ENCODE data around the gene RHBDD1. TPM values are rescaled to one million over a fixed set of nuclear protein-coding genes. Genes with fewer than 3 reads are reported as not detected.

Gene RHBDD1
- total and polyA plus RNA-seq, 2 donors (not counting 3 experiments of a cell fraction or from before 2014, with no cell fraction given): 6.8 to 19.4 TPM

DNA sequence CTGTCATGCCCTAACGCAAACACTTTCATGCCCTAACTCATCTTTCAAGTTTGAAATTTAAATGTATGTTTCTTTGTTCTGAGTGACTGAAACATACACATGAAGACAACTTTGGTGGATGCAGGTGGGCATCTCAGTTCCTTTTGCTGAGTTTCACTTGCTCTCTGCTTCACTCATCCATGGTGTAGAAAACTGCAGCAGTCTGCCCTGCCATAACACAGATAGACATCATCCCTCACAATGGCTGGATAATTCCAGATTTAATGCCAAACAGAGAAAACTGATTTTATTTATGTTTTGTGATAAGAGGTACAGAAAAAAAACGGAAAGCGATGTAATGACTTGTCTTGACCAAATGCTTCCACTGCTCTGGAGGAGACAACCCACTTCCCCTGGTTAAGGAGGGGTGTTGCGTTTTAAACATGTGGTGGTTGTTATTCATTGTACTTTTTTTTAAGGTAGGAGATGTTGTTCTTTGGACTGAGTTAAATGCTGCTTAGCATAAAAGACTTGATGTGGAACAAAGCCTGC, 70.4 kb downstream of the RHBDD1 start:
- no peak overlapping the region for H2AFZ ChIP-seq (ENCODE audit: low read depth, low read length)
- no peak overlapping the region for H3K9ac ChIP-seq (replicated peaks; ENCODE audit: extremely low read depth, insufficient read depth, low read length)
- ChIA-PET POLR2A (no interaction called here), CTCF (no interaction called here)
- DNase-seq (ENCODE audit: low read depth, low spot score): no peak
- no peak overlapping the region for H3K4me2 ChIP-seq (ENCODE audit: insufficient read depth, low read length)
- H3K36me3 ChIP-seq (ENCODE audit: control insufficient read depth in 2 of 2, extremely low read depth in 1 of 2, insufficient read depth in 2 of 2, low read length in 2 of 2): no peaks in the 10 kb centered on the region
- H3K4me1 ChIP-seq (ENCODE audit: control insufficient read depth, extremely low read depth, insufficient read depth, low read length): no peaks in the 10 kb centered on the region
- no peak overlapping the region for H3K27ac ChIP-seq (ENCODE audit: insufficient read depth, low read depth, low read length)
- no TSS peak for BruUV-seq (replicated peaks)
- intact Hi-C loops (cut with micrococcal nuclease) (no loop called here), dilution Hi-C loops (cut with MboI; ENCODE audit: extremely low pct_ligation_motif_present, low sequenced_read_pairs) (no loop called here)
- H3K9me3 ChIP-seq (replicated peaks; ENCODE audit: control insufficient read depth, insufficient read depth, low read length): no peaks in the 10 kb centered on the region
- H4K20me1 ChIP-seq (replicated peaks; ENCODE audit: control insufficient read depth, extremely low read depth, insufficient read depth, low read length): no peaks in the 10 kb centered on the region
- H3K4me3 ChIP-seq (replicated peaks in 1 of 3; ENCODE audit: insufficient read depth in 1 of 3, low read depth in 1 of 3, low read length in 3 of 3): no peak overlapping the region
- no peaks in the 10 kb centered on the region for H3K27me3 ChIP-seq (ENCODE audit: control insufficient read depth in 2 of 2, insufficient read depth in 2 of 2, low read length in 2 of 2)
- no peaks in the 10 kb centered on the region for H3K9me1 ChIP-seq (replicated peaks; ENCODE audit: control insufficient read depth, extremely low read depth, insufficient read depth, low read length)
- no peaks in the 10 kb centered on the region for H3K79me2 ChIP-seq (ENCODE audit: control insufficient read depth, insufficient read depth, low read length)
- TF ChIP-seq JUN (IDR thresholded peaks at IDR 0.05; ENCODE audit: borderline replicate concordance, insufficient read depth, insufficient read length, low read depth) (no peak), EZH2 (IDR thresholded peaks at IDR 0.05; ENCODE audit: borderline replicate concordance, low read depth, low read length, severe bottlenecking) (no peak), MYC (IDR thresholded peaks at IDR 0.05; ENCODE audit: low read depth, low read length) (no peak), POLR2A (IDR thresholded peaks at IDR 0.05; ENCODE audit: low read depth, low read length) (no peak)
- TF ChIP-seq, protein P1, sequence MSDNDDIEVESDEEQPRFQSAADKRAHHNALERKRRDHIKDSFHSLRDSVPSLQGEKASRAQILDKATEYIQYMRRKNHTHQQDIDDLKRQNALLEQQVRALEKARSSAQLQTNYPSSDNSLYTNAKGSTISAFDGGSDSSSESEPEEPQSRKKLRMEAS (IDR thresholded peaks at IDR 0.05; ENCODE audit: insufficient read depth, insufficient read length): no peak
- no peak for FAIRE-seq

GRCh38 chr2:226909126-226909525, 73.3 kb downstream of the RHBDD1 start:
- H3K27me3 ChIP-seq (ENCODE audit: control insufficient read depth in 2 of 2, insufficient read depth in 2 of 2, low read length in 2 of 2): no peaks in the 10 kb centered on the region
- H3K9me1 ChIP-seq (replicated peaks; ENCODE audit: control insufficient read depth, extremely low read depth, insufficient read depth, low read length): no peaks in the 10 kb centered on the region
- TF ChIP-seq MYC (IDR thresholded peaks at IDR 0.05; ENCODE audit: low read depth, low read length) (no peak), POLR2A (IDR thresholded peaks at IDR 0.05; ENCODE audit: low read depth, low read length) (no peak), GATA2 (IDR thresholded peaks at IDR 0.05; ENCODE audit: insufficient read depth, insufficient read length, low read depth, low read length) (no peak), FOS (IDR thresholded peaks at IDR 0.05; ENCODE audit: borderline replicate concordance, insufficient read depth, low read length) (no peak), JUN (IDR thresholded peaks at IDR 0.05; ENCODE audit: borderline replicate concordance, insufficient read depth, insufficient read length, low read depth) (no peak), CTCF (IDR thresholded peaks at IDR 0.05; ENCODE audit: extremely low read depth in 1 of 2, insufficient read depth in 1 of 2, low read depth in 1 of 2, low read length in 2 of 2) (no peak), EZH2 (IDR thresholded peaks at IDR 0.05; ENCODE audit: borderline replicate concordance, low read depth, low read length, severe bottlenecking) (no peak), POLR2AphosphoS5 (IDR thresholded peaks at IDR 0.05; ENCODE audit: insufficient read depth, low read depth, low read length) (no peak)
- TF ChIP-seq, protein P1 (IDR thresholded peaks at IDR 0.05; ENCODE audit: insufficient read depth, insufficient read length): no peak
- H3K9ac ChIP-seq (replicated peaks; ENCODE audit: extremely low read depth, insufficient read depth, low read length): no peak overlapping the region
- no peak for DNase-seq (ENCODE audit: low read depth, low spot score)
- BruUV-seq (replicated peaks): no TSS peak
- FAIRE-seq: no peak
- H4K20me1 ChIP-seq (replicated peaks; ENCODE audit: control insufficient read depth, extremely low read depth, insufficient read depth, low read length): no peaks in the 10 kb centered on the region
- H3K4me2 ChIP-seq (ENCODE audit: insufficient read depth, low read length): no peak overlapping the region
- intact Hi-C loops (cut with micrococcal nuclease): no loop called here
- no peaks in the 10 kb centered on the region for H3K9me3 ChIP-seq (replicated peaks; ENCODE audit: control insufficient read depth, insufficient read depth, low read length)
- dilution Hi-C loops (cut with MboI; ENCODE audit: extremely low pct_ligation_motif_present, low sequenced_read_pairs): no loop called here
- H3K79me2 ChIP-seq (ENCODE audit: control insufficient read depth, insufficient read depth, low read length): no peaks in the 10 kb centered on the region
- no peaks in the 10 kb centered on the region for H3K4me1 ChIP-seq (ENCODE audit: control insufficient read depth, extremely low read depth, insufficient read depth, low read length)
- CTCF ChIA-PET: no interaction called here
- no peaks in the 10 kb centered on the region for H3K36me3 ChIP-seq (ENCODE audit: control insufficient read depth in 2 of 2, extremely low read depth in 1 of 2, insufficient read depth in 2 of 2, low read length in 2 of 2)
- POLR2A ChIA-PET: no interaction called here
- H3K4me3 ChIP-seq (replicated peaks in 1 of 3; ENCODE audit: insufficient read depth in 1 of 3, low read depth in 1 of 3, low read length in 3 of 3): no peak overlapping the region
- no peak overlapping the region for H2AFZ ChIP-seq (ENCODE audit: low read depth, low read length)
- no peak overlapping the region for H3K27ac ChIP-seq (ENCODE audit: insufficient read depth, low read depth, low read length)
